Neuronal stem cell (in vitro differentiated cells): Measurements from ENCODE around the gene SORCS3.

ENCODE experiments used
- DNase-seq: peaks from one replicate; pipeline ENCODE4 v3.0.0-alpha.2; 2013; ENCODE audit warnings: low spot score
- H2AFZ ChIP-seq: one replicate; pipeline ENCODE4 v1.6.1; 2013; ENCODE audit warnings: mild to moderate bottlenecking, low read length, inconsistent platforms
- H2AK5ac ChIP-seq: 2 replicates; pipeline ENCODE4 v1.6.1; 2013; ENCODE audit warnings: low read depth, mild to moderate bottlenecking, inconsistent platforms, low read length, moderate library complexity, mixed read lengths
- H2BK120ac ChIP-seq: 2 replicates; pipeline ENCODE4 v1.6.1; 2013; ENCODE audit warnings: low read depth, mild to moderate bottlenecking, inconsistent platforms, low read length, moderate library complexity, mixed read lengths
- H2BK12ac ChIP-seq: one replicate; pipeline ENCODE4 v1.6.1; 2013; ENCODE audit warnings: low read length, inconsistent platforms
- H2BK15ac ChIP-seq: 2 replicates; pipeline ENCODE4 v1.6.1; 2013; ENCODE audit warnings: mild to moderate bottlenecking, low read length, inconsistent platforms, mixed read lengths
- H2BK5ac ChIP-seq: one replicate; pipeline ENCODE4 v1.6.1; 2013; ENCODE audit warnings: inconsistent platforms, mild to moderate bottlenecking, low read length, moderate library complexity
- H3K14ac ChIP-seq: one replicate; pipeline ENCODE4 v1.6.1; 2013; ENCODE audit warnings: low read length, inconsistent platforms
- H3K18ac ChIP-seq: 2 replicates; pipeline ENCODE4 v1.6.1; 2013; ENCODE audit warnings: low read length, inconsistent platforms
- H3K23ac ChIP-seq: 2 replicates; pipeline ENCODE4 v1.6.1; 2013; ENCODE audit warnings: low read depth, mild to moderate bottlenecking, mixed read lengths, low read length, inconsistent platforms; ENCODE audit not compliant: poor library complexity
- H3K27ac ChIP-seq: replicated peaks from 3 replicates; pipeline ENCODE4 v1.5.1; 2013; ENCODE audit warnings: low read length, inconsistent platforms
- H3K27me3 ChIP-seq, 3 experiments: 2 replicates each; pipeline ENCODE4 v1.6.1; 2013; ENCODE audit warnings: low read length in 3 of 3, mild to moderate bottlenecking in 2 of 3, inconsistent platforms in 1 of 3, low read depth in 1 of 3, mixed read lengths in 1 of 3, moderate library complexity in 1 of 3; ENCODE audit not compliant: control insufficient read depth in 3 of 3, insufficient read depth in 3 of 3
- H3K36me3 ChIP-seq, 2 donors: replicated peaks in 1 of 2; 2 replicates each; pipeline ENCODE4 v1.6.1; 2013; ENCODE audit warnings: low read length in 2 of 2; ENCODE audit not compliant: control insufficient read depth in 2 of 2, insufficient read depth in 2 of 2
- H3K4ac ChIP-seq: 2 replicates; pipeline ENCODE4 v1.6.1; 2013; ENCODE audit warnings: inconsistent platforms, mild to moderate bottlenecking, low read length, moderate library complexity
- H3K4me1 ChIP-seq, 2 donors: 1 replicate in 1 of 2; 2 replicates in 1 of 2; pipeline ENCODE4 v1.6.1; 2013; ENCODE audit warnings: low read length in 2 of 2, low read depth in 1 of 2; ENCODE audit not compliant: control insufficient read depth in 2 of 2, insufficient read depth in 1 of 2
- H3K4me2 ChIP-seq: one replicate; pipeline ENCODE4 v1.6.1; 2013; ENCODE audit warnings: mild to moderate bottlenecking, low read length, inconsistent platforms; ENCODE audit not compliant: insufficient read depth, poor library complexity, severe bottlenecking
- H3K4me3 ChIP-seq, 2 donors: 2 replicates each; pipeline ENCODE4 v1.5.1; 2013; ENCODE audit warnings: low read length in 2 of 2, mild to moderate bottlenecking in 2 of 2, inconsistent platforms in 1 of 2, moderate library complexity in 1 of 2
- H3K79me1 ChIP-seq: one replicate; pipeline ENCODE4 v1.6.1; 2013; ENCODE audit warnings: low read depth, mild to moderate bottlenecking, inconsistent platforms, low read length, moderate library complexity
- H3K9ac ChIP-seq: one replicate; pipeline ENCODE4 v1.6.1; 2013; ENCODE audit warnings: mild to moderate bottlenecking, low read depth, low read length, inconsistent platforms; ENCODE audit not compliant: poor library complexity
- H3K9me3 ChIP-seq, 2 donors: replicated peaks in 1 of 2; 2 replicates each; pipeline versions ENCODE3 to v1.6.1; 2013; ENCODE audit warnings: low read length in 2 of 2, mild to moderate bottlenecking in 2 of 2, inconsistent platforms in 1 of 2, low read depth in 1 of 2, mixed read lengths in 1 of 2, moderate library complexity in 1 of 2; ENCODE audit not compliant: control insufficient read depth in 2 of 2, insufficient read depth in 1 of 2
- H4K8ac ChIP-seq: one replicate; pipeline ENCODE4 v1.6.1; 2013; ENCODE audit warnings: low read depth, mild to moderate bottlenecking, inconsistent platforms, low read length, moderate library complexity
- H4K91ac ChIP-seq: one replicate; pipeline ENCODE4 v1.6.1; 2013; ENCODE audit warnings: low read length, low read depth, mild to moderate bottlenecking, inconsistent platforms; ENCODE audit not compliant: poor library complexity
- WGBS, 2 donors: extraction: QIAGEN DNeasy Blood & Tissue Kit; methylation state at CpG; one replicate each; pipeline ENCODE4 v1.1.7; 2013; ENCODE audit warnings: missing lambda C conversion rate in 2 of 2, mixed read lengths in 1 of 2; ENCODE audit not compliant: insufficient read length in 2 of 2, insufficient replicate concordance in 1 of 2; ENCODE audit errors: extremely low coverage in 2 of 2; 5-methylcytosine and 5-hydroxymethylcytosine counted together

SORCS3 gene

DNA sequence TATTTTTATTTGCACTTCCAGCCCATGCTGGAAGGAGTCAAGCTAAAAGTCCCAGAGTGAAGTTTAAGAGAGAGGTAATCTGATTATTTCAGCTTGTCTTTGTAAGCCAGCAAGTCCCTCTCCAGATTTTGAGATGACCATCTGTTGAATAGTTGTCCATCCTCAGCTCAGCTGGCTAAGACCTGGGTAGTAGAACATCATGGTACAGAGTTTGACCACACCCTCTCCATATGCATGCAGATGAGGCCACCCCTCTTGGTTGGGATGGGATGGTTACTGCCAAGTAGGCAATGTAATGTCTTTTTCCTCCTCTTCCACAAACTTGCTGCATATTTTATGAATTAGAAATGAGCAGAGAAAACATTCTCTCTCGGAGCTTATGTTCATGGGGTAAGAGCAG lies 639.8 kb downstream of the SORCS3 start:
- no peak overlapping the region for H3K23ac ChIP-seq
- WGBS, 2 donors = no CpG with 5 or more reads among the region's 1 CpG
- H3K36me3 ChIP-seq = no peaks in the 10 kb centered on the region
- H4K8ac ChIP-seq = no peak overlapping the region
- no peak overlapping the region for H2AFZ ChIP-seq
- no peak overlapping the region for H2BK15ac ChIP-seq
- no peak overlapping the region for H3K9ac ChIP-seq
- no peak for DNase-seq
- H4K91ac ChIP-seq = no peak overlapping the region
- H3K27me3 ChIP-seq = no peaks in the 10 kb centered on the region
- H3K18ac ChIP-seq = no peak overlapping the region
- peaks cover 0 to 3% of the 10 kb centered on the region in 2 donors for H3K4me1 ChIP-seq
- no peak overlapping the region for H3K27ac ChIP-seq
- no peak overlapping the region for H3K4ac ChIP-seq
- no peak overlapping the region for H2AK5ac ChIP-seq
- H3K79me1 ChIP-seq = no peaks in the 10 kb centered on the region
- no peak overlapping the region for H3K4me3 ChIP-seq
- H2BK12ac ChIP-seq = no peak overlapping the region
- H2BK120ac ChIP-seq = no peak overlapping the region
- no peak overlapping the region for H3K4me2 ChIP-seq
- no peak overlapping the region for H3K14ac ChIP-seq
- no peak overlapping the region for H2BK5ac ChIP-seq
- H3K9me3 ChIP-seq = no peaks in the 10 kb centered on the region

DNA sequence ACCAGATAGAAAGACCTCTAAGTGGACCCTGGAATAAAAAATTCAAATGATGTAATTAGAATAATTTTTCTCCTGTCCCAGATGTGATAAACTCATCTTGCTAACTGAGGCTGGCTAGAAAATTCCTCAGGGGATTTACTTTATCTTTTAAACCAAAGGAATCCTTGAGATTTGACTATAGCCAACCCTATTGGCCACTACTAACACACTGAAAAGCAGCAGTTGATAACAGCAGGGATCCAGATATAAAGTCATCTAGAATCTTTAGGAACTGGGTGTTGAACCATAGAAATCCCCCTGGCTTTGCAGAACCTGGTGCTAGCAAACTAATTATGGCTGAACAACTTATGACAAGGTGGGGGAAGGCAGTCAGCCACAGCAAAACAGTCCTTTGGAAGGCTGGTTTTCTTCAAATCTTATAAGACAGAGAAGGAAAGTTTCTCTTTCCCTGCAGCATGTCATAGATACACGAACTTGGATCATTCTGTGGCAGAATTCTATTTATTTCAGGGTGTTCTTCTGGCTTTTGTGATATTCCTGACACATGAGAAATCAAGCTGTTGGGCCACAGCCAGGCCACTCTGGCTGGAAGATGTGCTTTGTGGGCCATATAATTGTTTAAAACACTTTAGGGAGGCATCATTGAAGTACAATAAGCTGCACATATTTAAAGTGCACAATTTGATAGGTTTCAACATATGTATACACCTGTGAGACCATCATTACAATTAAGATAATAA lies 643.6 kb downstream of the SORCS3 start:
- Histone ChIP-seq H3K79me1 (no peaks in the 10 kb centered on the region), H2AK5ac (no peak overlapping the region), H3K9ac (no peak overlapping the region), H3K14ac (no peak overlapping the region), H2BK120ac (no peak overlapping the region), H3K9me3 (no peaks in the 10 kb centered on the region), H3K4me2 (no peak overlapping the region), H3K27ac (no peak overlapping the region), H2BK12ac (no peak overlapping the region), H3K4ac (no peak overlapping the region), H3K18ac (no peak overlapping the region), H2AFZ (no peak overlapping the region), H2BK5ac (no peak overlapping the region), H3K23ac (no peak overlapping the region), H2BK15ac (no peak overlapping the region), H4K8ac (no peak overlapping the region), H3K27me3 (no peaks in the 10 kb centered on the region), H3K4me3 (no peak overlapping the region), H3K36me3 (no peaks in the 10 kb centered on the region), H4K91ac (no peak overlapping the region), H3K4me1 (peaks cover 0 to 3% of the 10 kb centered on the region in 2 donors)
- no peak for DNase-seq
- no CpG with 5 or more reads among the region's 1 CpG for WGBS, 2 donors

DNA sequence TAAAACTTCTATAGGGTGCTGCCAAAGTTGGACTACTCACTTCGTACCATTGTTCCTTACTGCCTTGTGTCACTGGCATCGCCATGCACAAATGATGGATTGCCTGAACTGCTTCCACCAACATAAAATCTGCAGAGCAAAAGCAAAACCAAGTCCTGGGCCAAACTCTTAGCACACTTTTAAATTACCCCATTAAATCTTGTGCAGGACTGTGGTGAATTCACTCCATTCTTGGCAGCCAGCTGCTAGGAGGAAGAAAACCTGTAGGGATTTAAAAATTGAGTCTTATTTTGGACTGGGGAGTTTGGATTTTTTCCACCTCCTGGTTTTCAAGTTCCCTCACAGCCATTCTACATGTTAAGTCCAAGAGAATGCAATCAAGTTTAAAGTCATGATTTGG lies 646.9 kb downstream of the SORCS3 start:
- WGBS, 2 donors = no CpG with 5 or more reads among the region's 2 CpGs
- H3K27ac ChIP-seq = no peak overlapping the region
- no peak overlapping the region for H3K9ac ChIP-seq
- H3K79me1 ChIP-seq = no peaks in the 10 kb centered on the region
- no peak overlapping the region for H3K23ac ChIP-seq
- no peaks in the 10 kb centered on the region for H3K36me3 ChIP-seq
- H3K4me1 ChIP-seq = peaks cover 0 to 3% of the 10 kb centered on the region in 2 donors
- no peak overlapping the region for H2BK5ac ChIP-seq
- H2AFZ ChIP-seq = no peak overlapping the region
- H2BK12ac ChIP-seq = no peak overlapping the region
- H3K4me2 ChIP-seq = no peak overlapping the region
- H3K4ac ChIP-seq = no peak overlapping the region
- no peak for DNase-seq
- no peak overlapping the region for H2BK120ac ChIP-seq
- H3K27me3 ChIP-seq = no peaks in the 10 kb centered on the region
- H3K9me3 ChIP-seq = no peaks in the 10 kb centered on the region
- H3K18ac ChIP-seq = no peak overlapping the region
- no peak overlapping the region for H4K8ac ChIP-seq
- H2AK5ac ChIP-seq = no peak overlapping the region
- H3K4me3 ChIP-seq = no peak overlapping the region
- no peak overlapping the region for H4K91ac ChIP-seq
- H3K14ac ChIP-seq = no peak overlapping the region
- no peak overlapping the region for H2BK15ac ChIP-seq

DNA sequence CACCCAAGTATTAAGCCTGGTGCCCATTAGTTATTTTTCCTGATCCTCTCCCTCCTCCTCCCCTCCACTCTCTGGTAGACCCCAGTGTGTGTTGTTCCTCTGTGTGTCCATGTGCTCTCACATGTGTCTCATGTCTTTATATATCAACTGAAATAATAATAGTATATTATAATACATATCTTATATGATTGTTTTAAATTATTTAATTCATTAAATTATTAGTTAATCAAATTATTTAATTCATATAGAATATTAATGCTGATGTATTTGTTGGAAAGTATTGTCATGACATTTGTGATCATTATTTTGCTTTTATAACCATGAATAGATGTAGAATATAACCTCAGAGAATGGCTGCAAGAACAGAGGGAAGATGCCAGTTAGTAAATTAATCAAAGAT lies 647.5 kb downstream of the SORCS3 start:
- no peak overlapping the region for H2AFZ ChIP-seq
- H4K91ac ChIP-seq = no peak overlapping the region
- DNase-seq = no peak
- no peak overlapping the region for H3K9ac ChIP-seq
- no peaks in the 10 kb centered on the region for H3K79me1 ChIP-seq
- no peak overlapping the region for H2BK12ac ChIP-seq
- H2BK5ac ChIP-seq = no peak overlapping the region
- H3K18ac ChIP-seq = no peak overlapping the region
- no peak overlapping the region for H3K4me3 ChIP-seq
- H3K14ac ChIP-seq = no peak overlapping the region
- no peaks in the 10 kb centered on the region for H3K9me3 ChIP-seq
- no peak overlapping the region for H3K23ac ChIP-seq
- no peaks in the 10 kb centered on the region for H3K27me3 ChIP-seq
- no peak overlapping the region for H4K8ac ChIP-seq
- no peak overlapping the region for H3K27ac ChIP-seq
- H2BK15ac ChIP-seq = no peak overlapping the region
- no peaks in the 10 kb centered on the region for H3K36me3 ChIP-seq
- H3K4me2 ChIP-seq = no peak overlapping the region
- H2AK5ac ChIP-seq = no peak overlapping the region
- H3K4ac ChIP-seq = no peak overlapping the region
- H3K4me1 ChIP-seq = peaks cover 0 to 3% of the 10 kb centered on the region in 2 donors
- no peak overlapping the region for H2BK120ac ChIP-seq
